CD4-positive, alpha-beta T cell treated with Interleukin-17A for 1 hour (primary cell): ENCODE data around the gene TMPRSS6.

Source experiments
- DNase-seq: peaks from one replicate; pipeline ENCODE4 v3.0.0-alpha.2; 2020

Gene TMPRSS6

GRCh38 chr22:37048133-37048532 is 61.4 kb downstream of the TMPRSS6 start:
- no peak for DNase-seq

GRCh38 chr22:37047006-37047405 is 62.5 kb downstream of the TMPRSS6 start:
- DNase-seq, result no peak

- DNase-seq, result no peak
These were observed 62.9 kb downstream of the TMPRSS6 start for GRCh38 chr22:37046589-37046988.

GRCh38 chr22:37045958-37046357 is 63.6 kb downstream of the TMPRSS6 start:
- DNase-seq, result no peak

GRCh38 chr22:37044634-37045625 is 64.6 kb downstream of the TMPRSS6 start:
- DNase-seq, result no peak

DNA sequence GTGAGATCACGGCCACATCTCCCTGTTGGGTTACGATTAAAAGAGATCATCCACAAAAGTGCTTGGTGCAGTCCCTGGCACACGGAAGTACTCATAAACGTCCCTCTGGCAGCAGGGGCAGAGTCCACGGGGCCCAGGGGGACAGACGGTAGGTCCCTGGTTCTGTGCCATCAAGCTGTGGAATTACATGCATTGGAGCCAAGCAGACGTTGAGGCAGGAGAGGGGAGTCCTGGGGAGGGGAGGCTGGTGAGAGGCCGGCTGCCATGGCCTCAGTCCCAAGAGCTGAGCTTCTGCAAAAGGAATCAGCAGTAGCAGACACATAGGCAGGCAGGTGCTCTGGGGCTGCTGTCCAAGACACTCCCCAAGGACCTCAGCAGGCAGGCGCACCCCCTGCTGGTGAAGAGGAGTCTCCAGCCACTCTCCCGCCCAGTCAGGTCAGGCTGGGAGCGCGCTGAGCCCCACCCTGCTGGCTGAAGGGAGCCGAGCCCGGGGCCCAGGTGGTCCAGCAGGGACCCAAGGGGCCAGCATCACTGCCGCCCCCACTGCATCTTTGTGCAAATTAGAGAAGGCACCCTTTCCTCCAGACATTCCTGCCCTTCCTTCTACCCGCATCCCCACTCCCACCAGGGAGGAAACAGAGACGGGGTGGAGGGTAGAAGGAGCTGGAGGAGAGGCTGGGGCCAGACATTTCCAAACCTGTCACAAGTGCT is 65.5 kb downstream of the TMPRSS6 start:
- peak; percentile 46 for DNase-seq

GRCh38 chr22:37043209-37043827 is 66.2 kb downstream of the TMPRSS6 start:
- DNase-seq, result no peak

- no peak for DNase-seq
These were observed 70.0 kb downstream of the TMPRSS6 start for GRCh38 chr22:37039466-37039865.

DNA sequence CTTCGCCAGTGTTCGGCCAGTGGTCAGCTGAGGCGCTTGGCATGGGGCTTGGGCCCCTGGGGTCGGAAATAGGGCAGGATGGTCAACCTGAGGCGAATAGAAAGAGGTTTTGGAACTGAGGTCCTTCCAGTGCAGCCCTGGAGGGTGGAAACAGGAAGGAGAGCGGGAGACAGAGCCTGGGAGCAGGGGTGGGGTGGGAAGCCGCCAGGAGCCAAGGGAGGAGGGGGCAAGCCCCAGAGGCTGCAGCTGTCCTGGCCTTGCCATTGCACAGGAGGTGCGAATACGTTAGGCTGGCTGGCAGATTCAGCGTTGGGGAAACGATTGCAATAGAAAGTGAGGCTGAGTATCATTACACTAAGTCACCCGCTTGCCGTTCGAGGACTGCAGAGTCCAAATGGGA is 71.8 kb downstream of the TMPRSS6 start:
- DNase-seq, result no peak

GRCh38 chr22:37036655-37037377 is 72.7 kb downstream of the TMPRSS6 start:
- no peak for DNase-seq

- no peak for DNase-seq
These were observed 75.7 kb downstream of the TMPRSS6 start for GRCh38 chr22:37033605-37034430.

DNA sequence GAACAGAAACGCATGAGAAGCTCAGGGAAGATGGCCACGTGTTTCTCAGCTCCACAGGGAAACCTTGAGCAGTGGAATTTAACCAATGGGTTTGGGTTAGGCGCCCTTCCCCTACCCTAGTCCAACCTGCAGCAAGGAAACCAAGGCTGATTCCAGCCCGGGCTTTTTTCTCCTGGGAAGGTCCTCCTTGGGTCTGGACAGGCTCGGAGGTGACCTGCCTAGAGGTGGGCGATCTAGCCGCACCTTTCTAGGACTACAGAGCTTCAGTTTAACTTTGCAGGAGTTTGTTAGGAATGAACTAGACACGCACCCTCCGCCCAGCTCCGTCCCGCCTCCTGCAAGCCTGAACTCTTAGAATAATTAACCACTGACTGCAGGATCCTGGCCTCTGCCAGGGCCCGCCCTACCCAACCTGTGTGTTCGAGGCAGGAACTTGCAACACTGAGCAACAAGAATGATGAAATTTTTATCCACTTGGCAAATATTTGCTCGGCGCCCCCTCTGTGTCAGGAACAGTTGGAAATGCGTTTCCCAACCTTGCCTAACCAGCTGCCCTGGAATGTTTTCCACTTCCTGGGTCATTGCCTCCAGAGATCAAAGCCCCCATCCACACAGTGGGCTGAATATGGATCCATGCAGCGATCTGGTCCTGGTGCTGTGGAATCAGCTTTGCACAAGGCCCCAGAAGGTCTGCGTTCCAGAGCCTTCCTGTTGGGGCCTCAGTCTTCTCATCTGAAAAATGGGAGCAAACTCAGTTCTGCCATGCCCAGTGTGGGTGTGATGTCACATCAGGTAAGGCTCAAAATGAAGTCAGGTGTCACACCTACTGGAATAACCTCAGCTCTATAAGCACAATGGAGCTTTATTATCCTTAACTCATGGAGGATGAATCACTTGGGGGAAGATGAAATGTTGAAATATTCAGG is 76.7 kb downstream of the TMPRSS6 start:
- DNase-seq, result no peak

DNA sequence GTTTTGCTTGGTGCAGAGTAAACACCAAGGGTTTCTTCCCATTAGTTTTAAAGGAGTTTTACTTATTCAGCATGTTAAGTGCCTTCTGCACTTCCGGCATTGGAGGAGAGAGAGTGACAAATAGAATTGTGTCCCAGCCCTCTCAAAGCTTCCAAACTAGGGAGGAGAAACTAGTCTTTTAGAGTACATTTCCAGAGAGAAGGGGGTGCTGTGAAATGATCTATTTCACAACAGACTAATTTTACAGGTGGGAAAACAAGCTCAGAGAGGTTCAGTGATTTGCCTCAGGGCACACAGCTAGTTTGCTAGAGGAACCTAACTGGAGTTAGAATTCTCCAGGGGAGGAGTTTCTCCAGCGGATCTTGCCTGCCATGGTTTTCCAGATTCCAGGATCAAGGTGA is 77.4 kb downstream of the TMPRSS6 start:
- DNase-seq, result no peak

- no peak for DNase-seq
These were observed 78.8 kb downstream of the TMPRSS6 start for GRCh38 chr22:37030560-37031281.

GRCh38 chr22:37028692-37029674 is 80.5 kb downstream of the TMPRSS6 start:
- no peak for DNase-seq

DNA sequence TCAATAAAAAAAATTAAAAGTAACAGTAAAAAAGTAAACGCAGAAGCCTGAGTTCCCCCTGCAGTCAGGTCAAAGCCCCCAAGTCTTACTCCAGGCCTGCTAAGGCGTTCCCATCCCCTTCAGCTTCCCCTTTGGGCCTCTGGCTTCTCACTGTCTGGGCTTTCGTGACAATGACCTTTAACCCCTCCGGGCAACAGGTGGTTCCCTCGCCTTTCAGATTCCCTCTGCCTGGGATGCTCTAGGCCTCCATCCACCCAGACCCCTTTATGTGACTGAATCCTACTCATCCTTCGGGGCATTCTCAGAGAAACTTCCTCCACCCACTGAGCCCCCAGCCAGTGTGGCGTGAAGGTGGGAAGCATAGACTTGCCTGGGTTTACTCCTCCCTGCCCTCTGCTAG is 82.0 kb downstream of the TMPRSS6 start:
- DNase-seq, result no peak

- no peak for DNase-seq
These were observed 83.2 kb downstream of the TMPRSS6 start for GRCh38 chr22:37026325-37026724.

GRCh38 chr22:37025500-37026070 is 83.9 kb downstream of the TMPRSS6 start:
- no peak for DNase-seq
